Stimulated activated CD8-positive, alpha-beta memory T cell treated with anti-CD3 and anti-CD28 coated beads, Interleukin-12 subunit alpha, Interleukin-12 subunit beta, amount 100 ng/mL, for 1 hour (primary cell): Measurements from ENCODE around the gene SELENOO.

Experiments
- DNase-seq: peaks from one replicate; pipeline ENCODE4 v3.0.0-alpha.2; 2020; ENCODE audit warnings: low read depth

SELENOO gene

GRCh38 chr22:50185375-50186087, 15.3 kb upstream of the SELENOO start, which contains the start of gene TRABD:
TRABD (plus strand) TSS chr22:50185913; CDS start chr22:50193061, 7,148 bp downstream.
- DNase-seq: peak; percentile 75

GRCh38 chr22:50186181-50186714, 14.6 kb upstream of the SELENOO start:
- DNase-seq: no peak

- no peak for DNase-seq
These were observed 13.9 kb upstream of the SELENOO start for GRCh38 chr22:50186761-50187523.

- DNase-seq: no peak
These were observed 12.5 kb upstream of the SELENOO start for GRCh38 chr22:50188356-50188755.

- DNase-seq: no peak
These were observed 11.5 kb upstream of the SELENOO start for GRCh38 chr22:50189184-50189848.

GRCh38 chr22:50189849-50190181, 11.0 kb upstream of the SELENOO start:
- no peak for DNase-seq

- DNase-seq: peak; percentile 63
These were observed 10.4 kb upstream of the SELENOO start for GRCh38 chr22:50190182-50190940.

GRCh38 chr22:50190941-50191741, 9.7 kb upstream of the SELENOO start:
- DNase-seq: peak; percentile 58

GRCh38 chr22:50192436-50193204, 8.2 kb upstream of the SELENOO start:
- no peak for DNase-seq

- no peak for DNase-seq
These were observed 7.2 kb upstream of the SELENOO start for GRCh38 chr22:50193621-50194020.

GRCh38 chr22:50194037-50194805, 6.6 kb upstream of the SELENOO start:
- DNase-seq: no peak

GRCh38 chr22:50196256-50196655, 4.6 kb upstream of the SELENOO start:
- no peak for DNase-seq

- no peak for DNase-seq
These were observed 3.6 kb upstream of the SELENOO start for GRCh38 chr22:50197000-50197800.

- no peak for DNase-seq
These were observed 2.8 kb upstream of the SELENOO start for GRCh38 chr22:50197856-50198623.

- no peak for DNase-seq
These were observed 2.2 kb upstream of the SELENOO start for GRCh38 chr22:50198624-50199017.

GRCh38 chr22:50199251-50199721, 1.5 kb upstream of the SELENOO start:
- DNase-seq: no peak

GRCh38 chr22:50199829-50200460, 866 bp upstream of the SELENOO start:
- DNase-seq: no peak
